Measurements from ENCODE around the gene EPHB2.
"Not testable (repeated sequence)": the region's sequence is repeated elsewhere in the genome, so short reads cannot be mapped to it uniquely, and the experiment has no call there.

EPHB2 gene

GRCh38 chr1:22710701-22711049, at the start of gene EPHB2:
Gene EPHB2 (plus strand): TSS chr1:22710839. CDS start chr1:22710983, 144 bp downstream.
- peak in 1 of 2 donors; percentile 65 for DNase-seq

- no peak for DNase-seq
These were observed 48.8 kb upstream of the EPHB2 start for GRCh38 chr1:22661880-22662279.

GRCh38 chr1:22662318-22662717, 48.3 kb upstream of the EPHB2 start:
- peak in 1 of 2 donors; percentile 37 for DNase-seq

GRCh38 chr1:22662986-22663408, 47.6 kb upstream of the EPHB2 start:
- DNase-seq: no peak

GRCh38 chr1:22665752-22666151, 44.9 kb upstream of the EPHB2 start:
- no peak for DNase-seq

GRCh38 chr1:22666412-22666811, 44.2 kb upstream of the EPHB2 start:
- no peak for DNase-seq

GRCh38 chr1:22668840-22669239, 41.8 kb upstream of the EPHB2 start:
- not testable (repeated sequence) for DNase-seq

- no peak for DNase-seq
These were observed 40.2 kb upstream of the EPHB2 start for GRCh38 chr1:22670352-22670975.

- DNase-seq: no peak
These were observed 38.6 kb upstream of the EPHB2 start for GRCh38 chr1:22671999-22672398.

GRCh38 chr1:22673486-22674409, 36.9 kb upstream of the EPHB2 start:
- peak; percentile 16 to 47 for DNase-seq

GRCh38 chr1:22674410-22674749, 36.3 kb upstream of the EPHB2 start:
- no peak for DNase-seq

- not testable (repeated sequence) for DNase-seq
These were observed 34.5 kb upstream of the EPHB2 start for GRCh38 chr1:22676151-22676550.

- no peak for DNase-seq
These were observed 33.6 kb upstream of the EPHB2 start for GRCh38 chr1:22676916-22677583.

- no peak for DNase-seq
These were observed 32.4 kb upstream of the EPHB2 start for GRCh38 chr1:22677931-22678896.

- no peak for DNase-seq
These were observed 29.9 kb upstream of the EPHB2 start for GRCh38 chr1:22680726-22681125.

GRCh38 chr1:22681556-22682276, 28.9 kb upstream of the EPHB2 start:
- no peak for DNase-seq

- no peak for DNase-seq
These were observed 27.1 kb upstream of the EPHB2 start for GRCh38 chr1:22683547-22683946.

GRCh38 chr1:22685591-22686059, 25.0 kb upstream of the EPHB2 start:
- DNase-seq: no peak

- no peak for DNase-seq
These were observed 23.4 kb upstream of the EPHB2 start for GRCh38 chr1:22687191-22687590.

- DNase-seq: no peak
These were observed 22.2 kb upstream of the EPHB2 start for GRCh38 chr1:22688466-22688865.

- DNase-seq: no peak
These were observed 21.1 kb upstream of the EPHB2 start for GRCh38 chr1:22689505-22689904.

Measured in hippocampal formation (tissue), 2 donors.